HG02840 (cell line): ENCODE results near the gene CTNNA3.

Experiments
- ATAC-seq: cut with Tn5 transposase; IDR thresholded peaks from one replicate; pipeline ENCODE4 v1.9.1; 2021; ENCODE audit warnings: mild to moderate bottlenecking, moderate library complexity, moderate number of reproducible peaks; ENCODE audit not compliant: unreplicated experiment, low FRiP score

CTNNA3 gene

GRCh38 chr10:66098595-66099480 is 1597.2 kb downstream of the CTNNA3 start:
- ATAC-seq: no peak

DNA sequence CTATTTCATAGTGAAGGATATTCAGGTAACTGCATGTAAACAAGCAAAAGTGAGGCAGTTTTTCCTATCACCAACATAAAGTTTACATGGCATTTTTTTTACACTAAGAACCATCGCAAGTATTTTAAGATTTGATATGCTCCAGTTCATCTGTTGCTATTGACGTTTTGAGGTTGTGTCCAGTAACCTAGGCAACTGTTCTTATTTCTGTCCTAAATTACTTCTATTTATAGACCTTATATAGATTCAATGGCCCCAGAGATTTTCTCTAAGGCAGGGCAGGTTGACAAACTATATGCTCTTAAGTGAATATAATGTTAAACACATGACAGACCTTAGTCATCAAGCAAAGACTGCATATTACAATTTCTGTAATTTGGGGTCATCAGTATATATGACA is 1600.4 kb downstream of the CTNNA3 start:
- ATAC-seq: no peak

- ATAC-seq: no peak
Observed at GRCh38 chr10:66085906-66086305, 1610.1 kb downstream of the CTNNA3 start.

- ATAC-seq: no peak
Observed at GRCh38 chr10:66071907-66072306, 1624.1 kb downstream of the CTNNA3 start.

GRCh38 chr10:66058594-66058993 is 1637.4 kb downstream of the CTNNA3 start:
- no peak for ATAC-seq

DNA sequence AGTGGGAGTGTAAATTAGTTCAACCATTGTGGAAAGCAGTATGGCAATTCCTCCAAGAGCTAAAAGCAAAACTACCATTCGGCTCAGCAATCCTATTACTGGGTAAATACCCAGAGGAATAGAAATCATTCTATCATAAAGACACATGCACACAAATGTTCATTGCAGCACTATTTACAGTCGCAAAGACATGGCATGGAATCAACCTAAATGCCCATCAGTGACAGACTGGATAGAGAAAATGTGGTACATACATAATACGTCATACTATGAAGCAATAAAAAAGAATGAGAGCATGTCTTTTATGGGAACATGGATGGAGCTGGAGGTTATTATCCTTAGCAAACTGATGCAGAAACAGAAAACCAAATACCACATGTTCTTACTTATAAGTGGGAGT is 1646.7 kb downstream of the CTNNA3 start:
- ATAC-seq: no peak

DNA sequence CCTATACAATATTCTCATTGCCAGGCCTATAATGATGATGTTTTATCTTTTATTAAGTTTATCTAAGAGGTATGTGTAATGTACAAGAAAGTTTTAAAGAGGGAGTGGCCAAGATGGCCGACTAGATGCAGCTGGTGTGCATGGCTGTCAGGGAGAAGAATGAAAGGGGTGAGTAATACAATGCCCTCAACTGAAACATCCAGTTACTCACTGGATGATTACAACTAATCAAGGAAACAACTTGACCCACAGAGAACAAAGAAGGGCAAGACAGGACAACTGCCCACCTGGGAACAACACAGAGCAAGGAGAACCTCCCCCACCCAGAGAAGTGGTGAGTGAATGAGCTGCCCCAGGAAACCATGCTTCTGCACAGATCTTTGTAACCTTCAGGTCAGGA is 1650.1 kb downstream of the CTNNA3 start:
- ATAC-seq: no peak

DNA sequence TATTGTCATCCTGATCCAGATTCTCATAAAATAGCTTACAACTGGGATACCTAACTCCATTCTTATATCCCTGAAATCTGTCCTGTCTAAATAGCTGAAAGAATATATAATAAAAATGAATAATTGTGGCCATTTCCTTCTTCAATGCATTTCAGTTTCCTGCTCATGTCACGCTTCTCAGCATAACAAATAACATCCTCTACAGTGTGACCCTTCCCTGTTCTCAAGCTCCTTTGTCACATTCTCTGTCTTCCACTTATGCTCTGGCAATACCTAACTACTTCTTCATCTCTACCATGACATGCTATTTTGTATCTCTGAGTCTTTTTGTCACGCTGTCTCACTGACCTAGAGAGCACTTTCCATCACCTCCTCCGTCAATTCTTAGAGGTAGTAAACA is 1654.2 kb downstream of the CTNNA3 start:
- no peak for ATAC-seq

GRCh38 chr10:66038623-66039022 is 1657.4 kb downstream of the CTNNA3 start:
- no peak for ATAC-seq

DNA sequence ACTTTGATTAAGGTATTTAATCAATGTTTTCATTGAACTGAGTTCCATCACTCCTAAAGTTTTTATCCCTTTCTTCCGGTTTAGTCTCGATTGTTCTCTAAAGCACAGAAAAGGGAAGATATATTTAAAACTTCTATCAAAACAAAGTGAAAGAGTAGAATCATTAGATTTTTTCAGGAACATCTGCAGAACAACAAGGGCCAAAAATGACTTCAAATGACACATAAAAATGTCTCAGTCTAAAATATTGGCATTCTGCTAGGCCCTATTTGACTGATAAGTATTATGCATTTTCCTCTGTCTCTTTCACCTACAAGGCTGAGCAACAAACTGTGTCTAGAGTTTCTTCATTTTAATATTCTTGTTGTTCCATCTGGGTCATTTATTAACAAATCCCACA is 1669.7 kb downstream of the CTNNA3 start:
- no peak for ATAC-seq

DNA sequence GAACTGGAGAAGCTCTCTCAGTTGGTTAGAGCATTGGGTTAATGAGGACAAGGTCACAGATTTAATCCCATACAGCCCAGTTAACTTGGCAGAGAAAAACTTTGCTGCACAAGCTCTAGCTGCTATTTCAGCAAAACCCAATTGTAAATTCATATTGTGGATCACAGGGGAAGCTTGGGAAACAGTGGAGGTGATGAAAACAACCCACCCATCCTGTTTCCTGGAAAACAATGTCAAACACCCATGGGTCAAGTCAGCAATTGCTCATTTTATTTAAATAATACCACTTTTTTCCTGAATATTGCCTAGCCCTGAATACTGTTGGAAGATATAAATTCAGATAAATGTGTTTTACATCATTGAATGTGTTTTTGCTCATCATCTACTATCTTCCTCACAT is 1670.8 kb downstream of the CTNNA3 start:
- ATAC-seq: no peak

GRCh38 chr10:66021423-66021822 is 1674.6 kb downstream of the CTNNA3 start:
- no peak for ATAC-seq

GRCh38 chr10:66008221-66008620 is 1687.8 kb downstream of the CTNNA3 start:
- ATAC-seq: no peak

- no peak for ATAC-seq
Observed at GRCh38 chr10:66006411-66006810, 1689.6 kb downstream of the CTNNA3 start.

GRCh38 chr10:65993451-65993850 is 1702.5 kb downstream of the CTNNA3 start:
- ATAC-seq: no peak

DNA sequence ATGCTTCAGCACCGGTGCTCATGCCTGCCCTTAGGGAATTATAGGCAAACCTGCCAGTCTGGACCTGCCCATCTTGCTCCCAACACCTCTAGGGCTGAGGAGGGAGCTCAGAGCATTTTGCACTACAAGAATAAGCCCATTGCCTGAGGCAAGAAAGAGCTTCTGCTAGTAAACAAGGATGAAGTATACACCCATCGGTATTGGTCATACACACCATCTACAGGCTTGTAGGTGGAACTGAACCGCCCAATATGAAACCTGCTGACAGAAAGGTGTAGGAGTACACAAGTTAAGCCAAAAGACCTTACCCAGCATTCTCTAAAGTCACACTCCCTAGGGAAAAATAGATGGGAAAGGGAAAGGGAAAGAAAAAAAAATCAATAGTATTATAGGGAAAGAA is 1727.1 kb downstream of the CTNNA3 start:
- no peak for ATAC-seq

DNA sequence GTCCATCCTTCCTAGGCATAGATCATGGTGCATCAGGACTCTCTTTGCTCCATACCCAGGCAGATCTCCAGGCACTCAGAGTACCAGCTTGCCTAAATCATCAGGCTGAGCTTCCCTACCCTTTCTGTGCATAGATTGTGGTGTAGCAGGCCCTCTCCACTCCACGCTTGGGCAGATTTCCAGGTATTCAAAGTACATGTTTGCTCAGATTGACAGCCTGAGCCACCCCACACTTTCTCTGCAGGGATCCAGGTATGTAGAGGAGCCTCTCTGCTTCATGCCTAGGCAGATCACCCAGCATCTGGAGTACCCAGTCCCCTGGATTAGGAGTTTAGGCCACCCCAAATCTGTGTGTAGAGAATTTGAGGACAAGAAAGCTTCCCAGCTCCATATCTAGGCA is 1727.6 kb downstream of the CTNNA3 start:
- ATAC-seq: no peak

DNA sequence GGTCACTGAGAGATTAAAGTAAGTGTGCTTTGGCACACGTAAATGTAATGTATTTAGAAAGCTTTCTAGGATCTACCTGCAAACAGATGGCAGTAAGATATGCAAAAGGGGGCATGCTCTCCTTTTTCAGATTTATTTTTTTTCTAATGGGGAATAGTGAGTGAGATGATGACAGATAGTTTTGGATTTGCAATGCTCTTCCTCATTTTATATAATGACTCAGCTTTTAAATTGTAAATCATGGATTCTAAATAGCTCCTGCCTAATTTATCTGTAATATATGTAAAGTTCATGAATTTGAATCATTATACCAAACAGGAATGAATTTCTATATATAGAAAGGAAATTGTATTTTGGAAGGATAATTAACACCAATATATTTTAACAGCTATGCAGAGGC is 1731.8 kb downstream of the CTNNA3 start:
- no peak for ATAC-seq

GRCh38 chr10:65952086-65952485 is 1743.9 kb downstream of the CTNNA3 start:
- ATAC-seq: no peak

- no peak for ATAC-seq
Observed at GRCh38 chr10:65950075-65950474, 1745.9 kb downstream of the CTNNA3 start.

GRCh38 chr10:65949526-65949925 is 1746.5 kb downstream of the CTNNA3 start:
- ATAC-seq: no peak

- no peak for ATAC-seq
Observed at GRCh38 chr10:65945061-65945460, 1750.9 kb downstream of the CTNNA3 start.
